Measurements from ENCODE around the gene TEKTIP1.

GRCh38 chr19:3512562-3513228 is 26.3 kb upstream of the TEKTIP1 start:
- no peak for TF ChIP-seq SIN3A (IDR thresholded peaks at IDR 0.05; ENCODE audit: borderline replicate concordance, insufficient read depth, low read depth, low read length)
- no peak for TF ChIP-seq CTCF (IDR thresholded peaks at IDR 0.05)
- no peak for TF ChIP-seq TCF7L2 (IDR thresholded peaks at IDR 0.05; ENCODE audit: low read depth, low read length)
- TF ChIP-seq POLR2AphosphoS5 (IDR thresholded peaks at IDR 0.05; ENCODE audit: low read depth, low read length), result no peak
